K562 (cell line): ENCODE results near the gene KRTAP21-3. TPM values are rescaled to one million over a fixed set of nuclear protein-coding genes. Genes with fewer than 3 reads are reported as not detected.

Experiments
- ATAC-seq: fragments of 200-7000 bp; cut with Tn5 transposase; 3 replicates; pipeline ENCODE4 v1.9.1; 2020; ENCODE audit warnings: moderate library complexity
- BruUV-seq: library from RNA; stranded (reverse); fragments of 400-500 nt; replicated peaks from 2 replicates; lab custom pipeline; 2021; lab: Mats Ljungman, UMichigan
- CTCF ChIA-PET: fragments of 300-600 bp; formaldehyde crosslinking; extraction: SDS; loops from one replicate; lab custom pipeline; 2021; ENCODE audit warnings: low intra/inter-chr PET ratio; lab: Yijun Ruan, JAX
- POLR2A ChIA-PET: fragments of 300-600, 350-650 bp; sonication (Branson Sonifier 250); formaldehyde crosslinking; extraction: SDS; loops from one replicate; lab custom pipeline; 2021; ENCODE audit warnings: antibody characterized with exemption, inconsistent platforms; lab: Yijun Ruan, JAX
- DNase-seq, 4 experiments: peaks; one replicate each; pipeline versions ENCODE4 v3.0.0 to v3.0.0-alpha.2; 2011 to 2018; ENCODE audit warnings: low spot score in 3 of 4, mixed read lengths in 3 of 4; ENCODE audit errors: extremely low read depth in 1 of 4
- FAIRE-seq: peaks from 2 replicates; lab custom pipeline; 2011; peaks lifted over from hg19 to GRCh38; lab: Jason Lieb, UNC
- H2AFZ ChIP-seq: 2 replicates; pipeline ENCODE4 v1.6.0; 2011; ENCODE audit warnings: low read depth, low read length, control low read depth, inconsistent platforms
- H3K27ac ChIP-seq: fragments of 200-600 bp; 3 replicates; pipeline ENCODE4 v1.8.0; 2011; ENCODE audit warnings: low read depth, mild to moderate bottlenecking, control low read depth, inconsistent platforms, low read length, moderate library complexity, mixed read lengths; ENCODE audit errors: extremely low read depth
- H3K27me3 ChIP-seq, 2 experiments: fragments of 300-600 bp in 1 of 2; 2 replicates in 1 of 2; 3 replicates in 1 of 2; pipeline versions ENCODE4 v1.6.0 to v1.8.0; 2011; ENCODE audit warnings: inconsistent platforms in 2 of 2, low read length in 2 of 2, mild to moderate bottlenecking in 1 of 2, mixed read lengths in 1 of 2, moderate library complexity in 1 of 2; ENCODE audit not compliant: control insufficient read depth in 2 of 2, insufficient read depth in 2 of 2
- H3K36me3 ChIP-seq: fragments of 300-600 bp; 3 replicates; pipeline ENCODE4 v1.8.0; 2011; ENCODE audit warnings: mild to moderate bottlenecking, low read length, inconsistent platforms; ENCODE audit not compliant: control insufficient read depth, insufficient read depth
- H3K4me1 ChIP-seq, 2 experiments: fragments of 200-600 bp in 1 of 2; replicated peaks in 1 of 2; 2 replicates in 1 of 2; 3 replicates in 1 of 2; pipeline versions ENCODE4 v1.5.1 to v1.8.0; 2011; ENCODE audit warnings: inconsistent platforms in 2 of 2, low read length in 2 of 2, mild to moderate bottlenecking in 1 of 2, mixed read lengths in 1 of 2, moderate library complexity in 1 of 2; ENCODE audit not compliant: control insufficient read depth in 2 of 2, insufficient read depth in 2 of 2
- H3K4me2 ChIP-seq: 2 replicates; pipeline ENCODE4 v1.6.1; 2011; ENCODE audit warnings: low read length, control low read depth, inconsistent platforms, mixed read lengths; ENCODE audit not compliant: insufficient read depth
- H3K4me3 ChIP-seq: fragments of 200-600 bp; sonication (generic), shearing (Covaris generic); 2 replicates; pipeline ENCODE4 v1.5.1; 2016; ENCODE audit warnings: control low read depth, inconsistent platforms
- H3K79me2 ChIP-seq: fragments of 200-600 bp; 3 replicates; pipeline ENCODE4 v1.8.0; 2011; ENCODE audit warnings: low read length, inconsistent platforms; ENCODE audit not compliant: control insufficient read depth, insufficient read depth
- H3K9ac ChIP-seq, 2 experiments: 2 replicates each; pipeline versions ENCODE4 v1.6.0 to v1.6.1; 2011; ENCODE audit warnings: low read depth in 2 of 2, low read length in 2 of 2, control low read depth in 1 of 2, inconsistent platforms in 1 of 2, mild to moderate bottlenecking in 1 of 2, mixed read lengths in 1 of 2; ENCODE audit not compliant: insufficient read depth in 1 of 2
- H3K9me1 ChIP-seq: one replicate; pipeline ENCODE4 v1.6.0; 2011; ENCODE audit warnings: inconsistent platforms, mild to moderate bottlenecking, low read length, moderate library complexity; ENCODE audit not compliant: control insufficient read depth, insufficient read depth
- H3K9me3 ChIP-seq: replicated peaks from 2 replicates; pipeline ENCODE4 v1.5.1; 2011; ENCODE audit warnings: low read depth, low read length, inconsistent platforms; ENCODE audit not compliant: control insufficient read depth, insufficient read depth
- H4K20me1 ChIP-seq: replicated peaks from 2 replicates; pipeline ENCODE4 v1.6.1; 2011; ENCODE audit warnings: low read length, inconsistent platforms, mixed read lengths; ENCODE audit not compliant: control insufficient read depth, insufficient read depth
- BCOR ChIP-seq: fragments of 450-650 bp; IDR thresholded peaks from 2 replicates; pipeline ENCODE4 v1.6.1; 2016
- KDM4B ChIP-seq, 2 experiments: fragments of 450-650 bp in 1 of 2; sonication (generic) in 1 of 2; IDR thresholded peaks; 2 replicates each; pipeline ENCODE4 v1.6.1; 2016 to 2017; ENCODE audit warnings: borderline replicate concordance in 2 of 2, antibody characterized with exemption in 1 of 2, low read depth in 1 of 2, mild to moderate bottlenecking in 1 of 2
- MAFK ChIP-seq: IDR thresholded peaks from 2 replicates; pipeline ENCODE4 v1.6.1; 2011; ENCODE audit warnings: low read length, improper control_type of control experiment
- NBN ChIP-seq: fragments of 450-650 bp; IDR thresholded peaks from 2 replicates; pipeline ENCODE4 v1.6.1; 2016; ENCODE audit warnings: low read depth, mild to moderate bottlenecking
- NR4A1 ChIP-seq, 2 experiments: fragments of 250-450 bp in 1 of 2; fragments of 450-650 bp in 1 of 2; sonication (Bioruptor Pico) in 1 of 2; IDR thresholded peaks; 2 replicates each; pipeline versions ENCODE4 v1.4.0 to v1.6.1; 2016 to 2020; ENCODE audit warnings: mild to moderate bottlenecking in 2 of 2, missing compliant biosample characterization in 1 of 2, missing genetic modification characterization in 1 of 2, moderate library complexity in 1 of 2
- ZNF197 ChIP-seq: fragments of 200-800 bp; sonication (Bioruptor generic); IDR thresholded peaks from 2 replicates; pipeline ENCODE4 v1.6.1; 2016; ENCODE audit warnings: low read depth, missing genetic modification characterization, missing compliant biosample characterization
- WGBS: fragments of 100-300 bp; shearing (Covaris generic); methylation state at CpG from one replicate; pipeline ENCODE4 v1.1.6; 2016; ENCODE audit warnings: low coverage, mixed read lengths; ENCODE audit not compliant: insufficient coverage; ENCODE audit errors: missing lambda C conversion rate; 5-methylcytosine and 5-hydroxymethylcytosine counted together
- in situ Hi-C: fragments of 300-500 bp; cut with MboI; formaldehyde crosslinking; loops from 4 replicates; pipeline ENCODE4 v1.15.0; 2018; ENCODE audit warnings: inconsistent platforms, mixed read lengths
- intact Hi-C: fragments of 100-400 bp; cut with micrococcal nuclease; formaldehyde crosslinking; loops from 2 replicates; pipeline ENCODE4 v1.14.2; 2022
- polyA plus RNA-seq, 8 experiments: library from polyadenylated mRNA; depleted of rRNA in 4 of 8; stranded (reverse) in 5 of 8; unstranded in 3 of 8; fragments of >200 nt; fragmentation: Nextera tagmentation in 2 of 8; fragmentation: Illumina TruSeq in 1 of 8; extraction: Ambion mirVana in 2 of 8; extraction: Trizol in 1 of 8; gene quantifications; 2 replicates each; pipeline versions ENCODE4 v1.2.1 to v1.2.3, GENCODE V29; 2011 to 2014; ENCODE audit warnings: inconsistent platforms in 1 of 8, missing spikeins in 1 of 8
- total RNA-seq, 7 experiments: library from RNA; depleted of rRNA in 6 of 7; stranded (reverse); fragments of >200 nt in 6 of 7; fragmentation: Illumina TruSeq in 2 of 7; extraction: Trizol in 2 of 7; gene quantifications; 2 replicates each; pipeline versions ENCODE4 v1.2.1 to v1.2.3, GENCODE V29; 2011 to 2021; ENCODE audit warnings: low replicate concordance in 1 of 7
- TF ChIP-seq, protein P1 (sequence below): fragments of 450-650 bp; IDR thresholded peaks from 2 replicates; pipeline ENCODE4 v1.6.1; 2017; ENCODE audit warnings: antibody characterized with exemption
- TF ChIP-seq, protein P2 (sequence below): fragments of 250-450 bp; sonication (Bioruptor Pico); IDR thresholded peaks from 2 replicates; pipeline ENCODE4 v1.9.0; 2021; ENCODE audit warnings: mild to moderate bottlenecking

Gene KRTAP21-3
- total and polyA plus RNA-seq, 9 of the 15 experiments (the other 6 are each of a cell fraction or from before 2014, with no cell fraction given), result not detected

DNA sequence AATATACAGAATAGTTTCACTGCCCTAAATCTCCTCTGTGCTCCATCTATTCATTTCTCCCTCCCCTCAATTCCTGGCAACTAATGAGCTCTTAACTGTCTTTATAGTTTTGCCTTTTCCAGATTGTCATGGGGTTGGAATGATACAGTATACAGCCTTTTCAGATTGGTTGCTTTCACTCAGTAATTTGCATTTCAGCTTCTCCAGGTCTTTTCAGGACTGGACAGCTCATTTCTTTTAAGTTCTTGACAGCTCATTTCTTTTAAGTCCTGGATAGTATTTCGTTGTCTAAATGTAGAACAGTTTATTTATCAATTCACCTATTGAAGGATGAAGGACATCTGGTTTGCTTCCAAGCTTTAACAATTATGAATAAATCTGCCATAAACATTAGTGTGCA lies 22.6 kb downstream of the KRTAP21-3 start (continued):
- TF ChIP-seq NBN (no peak), MAFK (no peak), NR4A1 (CRISPR knock-in tag; IDR thresholded peaks at IDR 0.05) (no peak), NR4A1 (tag; IDR thresholded peaks at IDR 0.05) (no peak), ZNF197 (CRISPR knock-in tag) (no peak), KDM4B (IDR thresholded peaks at IDR 0.05; ENCODE audit: borderline replicate concordance in 2 of 2, low read depth in 1 of 2) (no peak)
- TF ChIP-seq, protein P1, sequence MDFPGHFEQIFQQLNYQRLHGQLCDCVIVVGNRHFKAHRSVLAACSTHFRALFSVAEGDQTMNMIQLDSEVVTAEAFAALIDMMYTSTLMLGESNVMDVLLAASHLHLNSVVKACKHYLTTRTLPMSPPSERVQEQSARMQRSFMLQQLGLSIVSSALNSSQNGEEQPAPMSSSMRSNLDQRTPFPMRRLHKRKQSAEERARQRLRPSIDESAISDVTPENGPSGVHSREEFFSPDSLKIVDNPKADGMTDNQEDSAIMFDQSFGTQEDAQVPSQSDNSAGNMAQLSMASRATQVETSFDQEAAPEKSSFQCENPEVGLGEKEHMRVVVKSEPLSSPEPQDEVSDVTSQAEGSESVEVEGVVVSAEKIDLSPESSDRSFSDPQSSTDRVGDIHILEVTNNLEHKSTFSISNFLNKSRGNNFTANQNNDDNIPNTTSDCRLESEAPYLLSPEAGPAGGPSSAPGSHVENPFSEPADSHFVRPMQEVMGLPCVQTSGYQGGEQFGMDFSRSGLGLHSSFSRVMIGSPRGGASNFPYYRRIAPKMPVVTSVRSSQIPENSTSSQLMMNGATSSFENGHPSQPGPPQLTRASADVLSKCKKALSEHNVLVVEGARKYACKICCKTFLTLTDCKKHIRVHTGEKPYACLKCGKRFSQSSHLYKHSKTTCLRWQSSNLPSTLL, result no peak

DNA sequence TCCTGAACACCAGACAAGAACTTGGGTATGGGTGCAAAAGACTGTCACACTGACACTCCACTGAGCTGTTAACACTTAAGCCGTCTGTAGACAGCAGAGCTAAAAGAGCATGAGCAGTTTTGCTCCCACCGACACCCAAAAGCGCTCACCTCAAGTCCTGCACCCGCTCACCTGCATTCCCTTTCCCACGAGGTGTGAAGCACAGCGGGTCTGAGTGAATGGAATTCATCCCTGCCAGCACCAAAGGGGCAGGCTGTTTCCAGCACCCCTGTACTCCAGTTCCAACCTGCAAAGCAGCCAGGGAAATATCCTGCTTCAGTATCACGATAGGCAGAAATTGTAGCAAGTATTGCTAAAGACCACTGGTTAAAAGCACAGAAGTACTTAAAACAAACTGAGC lies 28.8 kb downstream of the KRTAP21-3 start:
- Histone ChIP-seq H3K4me3 (no peak overlapping the region), H3K9ac (no peak overlapping the region), H3K27ac (no peak overlapping the region), H3K9me3 (no peaks in the 10 kb centered on the region), H3K9me1 (no peaks in the 10 kb centered on the region), H3K4me1 (no peaks in the 10 kb centered on the region), H3K36me3 (no peaks in the 10 kb centered on the region), H3K79me2 (no peaks in the 10 kb centered on the region), H3K27me3 (no peaks in the 10 kb centered on the region), H4K20me1 (no peaks in the 10 kb centered on the region), H3K4me2 (no peak overlapping the region), H2AFZ (no peak overlapping the region)
- no peak for FAIRE-seq
- intact Hi-C loops (no loop called here), in situ Hi-C loops (no loop called here)
- no peak for ATAC-seq
- TF ChIP-seq BCOR, result no peak
- TF ChIP-seq, protein P2, sequence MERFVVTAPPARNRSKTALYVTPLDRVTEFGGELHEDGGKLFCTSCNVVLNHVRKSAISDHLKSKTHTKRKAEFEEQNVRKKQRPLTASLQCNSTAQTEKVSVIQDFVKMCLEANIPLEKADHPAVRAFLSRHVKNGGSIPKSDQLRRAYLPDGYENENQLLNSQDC (CRISPR knock-in tag), result no peak
- ChIA-PET CTCF (no interaction called here), POLR2A (no interaction called here)
- DNase-seq, result no peak
- WGBS, result 1% methylated on average over 7 of the region's 7 CpGs
- BruUV-seq, result no TSS peak
